ENCODE results near the gene KBTBD13. TPM values are rescaled to one million over a fixed set of nuclear protein-coding genes. Genes with fewer than 3 reads are reported as not detected.
A peak's percentile ranks its signal among the peaks of the same experiment; 100 is the strongest.

Gene KBTBD13
- total and polyA plus RNA-seq, 2 experiments from 2014 or later = not detected

DNA sequence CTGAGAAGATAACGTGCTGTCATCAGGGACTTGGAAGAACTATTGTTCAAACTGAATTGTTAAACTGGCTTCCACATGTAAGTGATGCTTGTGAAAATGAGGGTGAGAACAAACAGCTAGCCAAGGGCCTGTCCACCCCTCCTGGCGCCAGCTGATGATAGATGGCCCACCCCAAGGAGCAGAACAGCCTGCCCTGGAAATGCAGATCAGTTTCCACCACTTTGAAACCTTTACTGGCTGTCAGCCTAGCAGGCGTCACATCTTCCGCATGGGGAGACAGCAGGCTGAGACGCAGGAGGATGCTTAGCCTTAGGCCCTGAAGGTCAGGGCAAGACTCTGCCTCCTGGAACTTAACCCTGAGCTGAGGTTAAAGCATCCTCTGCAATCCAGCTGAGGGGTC is 37.7 kb upstream of the KBTBD13 start:
- H3K36me3 Mint-ChIP-seq (ENCODE audit: low read depth) = no peaks in the 10 kb centered on the region
- H3K4me1 Mint-ChIP-seq = no peaks in the 10 kb centered on the region
- no peaks in the 10 kb centered on the region for H3K36me3 ChIP-seq (ENCODE audit: insufficient read depth)
- no peak overlapping the region for H3K4me2 ChIP-seq
- H3K27ac Mint-ChIP-seq = no peak overlapping the region
- H3K4me3 Mint-ChIP-seq = no peak overlapping the region
- H3K27me3 Mint-ChIP-seq (ENCODE audit: insufficient read depth, low read depth, poor library complexity) = no peaks in the 10 kb centered on the region
- H3K9me2 ChIP-seq (ENCODE audit: insufficient read depth) = no peaks in the 10 kb centered on the region
- no peaks in the 10 kb centered on the region for H3K9me3 Mint-ChIP-seq
- DNase-seq (ENCODE audit: low spot score) (no peak), ATAC-seq (no peak)
- no peak for TF ChIP-seq CREB1 (CRISPR knock-in tag; IDR thresholded peaks at IDR 0.05; ENCODE audit: low read depth)
- TF ChIP-seq EZH2phosphoT487 (IDR thresholded peaks at IDR 0.05; ENCODE audit: unreplicated experiment) = no peak
- TF ChIP-seq NANOG (IDR thresholded peaks at IDR 0.05; ENCODE audit: borderline replicate concordance) = no peak
- TF ChIP-seq ZNF114 (CRISPR knock-in tag; IDR thresholded peaks at IDR 0.05) = no peak
- H3K27ac ChIP-seq (ENCODE audit: low read depth) = no peak overlapping the region
- peak overlapping the region; percentile 43; the same call in 1 of the 2 replicates for H2AFZ ChIP-seq
- no peaks in the 10 kb centered on the region for H3K4me1 ChIP-seq (ENCODE audit: insufficient read depth)
- no peaks in the 10 kb centered on the region for H4K20me1 ChIP-seq (replicated peaks; ENCODE audit: insufficient read depth)
- no peaks in the 10 kb centered on the region for H3K79me2 ChIP-seq (replicated peaks; ENCODE audit: insufficient read depth)
- H3F3A ChIP-seq (replicated peaks; ENCODE audit: low read depth) = no peaks in the 10 kb centered on the region
- no peak overlapping the region for H3K4me3 ChIP-seq
- H3K27me3 ChIP-seq (ENCODE audit: insufficient read depth) = no peaks in the 10 kb centered on the region

DNA sequence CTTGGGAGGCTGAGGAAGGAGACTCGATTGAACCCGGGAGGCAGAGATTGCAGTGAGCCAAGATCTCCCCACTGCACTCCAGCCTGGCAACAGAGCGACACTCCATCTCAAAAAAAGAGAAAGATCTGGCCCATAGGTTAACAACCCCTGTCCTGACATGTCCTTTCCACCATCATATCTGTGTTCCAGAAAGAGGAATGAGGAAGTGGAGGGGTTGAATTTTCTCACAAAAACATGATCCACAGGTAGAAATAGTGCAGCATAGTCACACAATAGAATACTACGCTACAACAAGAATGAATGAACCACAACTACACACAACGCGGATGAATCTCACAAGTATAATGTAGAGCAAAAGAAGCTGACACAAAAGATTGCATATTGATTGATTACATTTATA is 36.1 kb upstream of the KBTBD13 start:
- Histone ChIP-seq H3K9me2 (ENCODE audit: insufficient read depth) (no peaks in the 10 kb centered on the region), H3K4me3 (no peak overlapping the region), H3K27me3 (ENCODE audit: insufficient read depth) (no peaks in the 10 kb centered on the region), H3K79me2 (replicated peaks; ENCODE audit: insufficient read depth) (no peaks in the 10 kb centered on the region), H3K4me2 (no peak overlapping the region), H3K36me3 (ENCODE audit: insufficient read depth) (no peaks in the 10 kb centered on the region), H3F3A (replicated peaks; ENCODE audit: low read depth) (no peaks in the 10 kb centered on the region), H3K27ac (ENCODE audit: low read depth) (no peak overlapping the region), H3K4me1 (ENCODE audit: insufficient read depth) (no peaks in the 10 kb centered on the region), H2AFZ (no peak overlapping the region), H4K20me1 (replicated peaks; ENCODE audit: insufficient read depth) (no peaks in the 10 kb centered on the region)
- Mint-ChIP-seq H3K27me3 (ENCODE audit: insufficient read depth, low read depth, poor library complexity) (peaks cover 1% of the 10 kb centered on the region), H3K4me1 (no peaks in the 10 kb centered on the region; the same call in 2 of the 3 replicates), H3K27ac (no peak overlapping the region), H3K4me3 (no peak overlapping the region), H3K36me3 (ENCODE audit: low read depth) (no peaks in the 10 kb centered on the region), H3K9me3 (no peaks in the 10 kb centered on the region)
- TF ChIP-seq EZH2 (IDR thresholded peaks at IDR 0.05; ENCODE audit: low read depth, unreplicated experiment) (no peak), ZNF114 (CRISPR knock-in tag; IDR thresholded peaks at IDR 0.05) (no peak), ZNF462 (CRISPR knock-in tag; IDR thresholded peaks at IDR 0.05) (no peak), ZNF331 (CRISPR knock-in tag; IDR thresholded peaks at IDR 0.05; ENCODE audit: low read depth) (no peak)
- ATAC-seq = no peak
- DNase-seq (ENCODE audit: low spot score) = no peak
